ENCODE measurements around the gene P4HTM.
"Not testable (repeated sequence)": the region's sequence is repeated elsewhere in the genome, so short reads cannot be mapped to it uniquely, and the experiment has no call there.

Gene P4HTM

DNA sequence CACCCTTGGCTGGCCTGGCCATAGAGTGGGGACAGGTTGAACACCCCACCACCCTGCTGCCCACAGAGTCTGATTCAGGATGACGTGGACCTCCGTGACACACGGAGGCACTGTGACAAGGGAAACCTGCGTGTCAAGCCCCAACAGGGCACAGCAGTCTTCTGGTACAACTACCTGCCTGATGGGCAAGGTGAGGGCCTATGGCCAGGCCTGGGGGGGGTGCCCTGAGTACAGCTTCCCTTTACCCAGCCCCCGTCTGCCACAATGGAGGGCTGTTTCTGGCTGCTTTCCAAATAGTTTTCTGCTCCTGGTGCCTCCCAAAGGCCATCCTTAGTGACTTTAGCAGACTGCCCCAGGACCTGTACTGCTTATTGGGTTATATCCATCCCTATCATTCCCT lies 16.0 kb downstream of the P4HTM start:
- H3K4me3 ChIP-seq (ENCODE audit: low read depth, low read length): peak overlapping the region; percentile 97
- TF ChIP-seq CTCF (IDR thresholded peaks at IDR 0.05; ENCODE audit: insufficient read depth, low read length, missing control alignments): no peak
- DNase-seq (ENCODE audit: low read depth, low spot score): no peak
- ChIA-PET CTCF (interaction anchor here (2.5 to 6.7 kb wide), 4 partner anchors 10 to 18 kb away, joined by 13 to 95 read pairs (median 38); partner anchors contain the start of genes DALRD3, NDUFAF3 and P4HTM), POLR2A (interaction anchor here (0.6 to 3.8 kb wide), 5 partner anchors 11 to 88 kb away, joined by 3 to 70 read pairs (median 33); partner anchors contain the start of genes DALRD3, NDUFAF3, P4HTM and QRICH1)

GRCh38 chr3:49006408-49007067 lies 16.5 kb downstream of the P4HTM start:
- DNase-seq (ENCODE audit: low read depth, low spot score): no peak
- ChIA-PET POLR2A (interaction anchor here (0.6 to 3.8 kb wide), 11 partner anchors 11 to 88 kb away, joined by 3 to 70 read pairs (median 8); partner anchors contain the start of genes ARIH2, DALRD3, IMPDH2 and NDUFAF3), CTCF (interaction anchor here (0.9 to 6.7 kb wide), 7 partner anchors 10 to 268 kb away, joined by 3 to 95 read pairs (median 13); partner anchors contain the start of genes DALRD3, NDUFAF3 and P4HTM)

GRCh38 chr3:49007068-49007770 lies 17.2 kb downstream of the P4HTM start, which contains the start of gene WDR6:
Gene WDR6 (plus strand): TSS chr3:49007391. CDS start chr3:49007432, 41 bp downstream.
- H3K4me3 ChIP-seq (ENCODE audit: low read depth, low read length): peak within 1 kb of the TSS; percentile 97
- CTCF ChIA-PET: interaction anchor here (0.9 to 6.7 kb wide), 8 partner anchors 11 to 268 kb away, joined by 3 to 95 read pairs (median 10); partner anchors contain the start of genes DALRD3, NDUFAF3 and P4HTM
- POLR2A ChIA-PET: interaction anchor here (0.6 to 3.8 kb wide), 12 partner anchors 10 to 137 kb away, joined by 3 to 70 read pairs (median 8); partner anchors contain the start of genes ARIH2, DALRD3, IMPDH2 and NDUFAF3
- DNase-seq (ENCODE audit: low read depth, low spot score): peak; percentile 83
- TF ChIP-seq CTCF (IDR thresholded peaks at IDR 0.05; ENCODE audit: insufficient read depth, low read length, missing control alignments): peak; percentile 44

More at GRCh38 chr3:49006408-49007067, 16.5 kb downstream of the P4HTM start:
- TF ChIP-seq CTCF (IDR thresholded peaks at IDR 0.05; ENCODE audit: insufficient read depth, low read length, missing control alignments): no peak
- H3K4me3 ChIP-seq (ENCODE audit: low read depth, low read length): peak overlapping the region; percentile 97

GRCh38 chr3:49007771-49008528 lies 17.9 kb downstream of the P4HTM start:
- ChIA-PET POLR2A (interaction anchor here (0.6 to 3.8 kb wide), 12 partner anchors 9 to 137 kb away, joined by 3 to 70 read pairs (median 8); partner anchors contain the start of genes ARIH2, DALRD3, IMPDH2 and NDUFAF3), CTCF (interaction anchor here (0.9 to 6.7 kb wide), 8 partner anchors 11 to 272 kb away, joined by 3 to 95 read pairs (median 8); partner anchors contain the start of genes DALRD3, NDUFAF3 and P4HTM)
- DNase-seq (ENCODE audit: low read depth, low spot score): no peak
- peak overlapping the region; percentile 97 for H3K4me3 ChIP-seq (ENCODE audit: low read depth, low read length)
- no peak for TF ChIP-seq CTCF (IDR thresholded peaks at IDR 0.05; ENCODE audit: insufficient read depth, low read length, missing control alignments)

DNA sequence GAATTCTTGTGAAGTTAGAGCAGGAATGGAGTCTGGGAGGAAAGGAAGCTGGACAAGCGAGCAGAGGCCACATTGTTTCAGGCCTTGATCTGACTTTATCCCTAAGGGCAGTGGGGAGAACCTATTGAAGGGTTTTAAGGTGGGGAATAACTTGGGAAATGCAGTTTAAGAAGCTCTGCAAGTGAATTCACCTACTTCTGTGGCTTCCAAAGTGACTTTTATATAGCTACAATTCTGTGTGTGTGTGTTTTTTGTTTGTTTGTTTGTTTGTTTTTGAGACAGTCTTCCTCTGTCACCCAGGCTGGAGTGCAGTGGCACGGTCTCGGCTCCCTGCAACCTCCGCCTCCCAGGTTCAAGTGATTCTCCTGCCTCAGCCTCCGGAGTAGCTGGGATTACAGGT lies 18.6 kb downstream of the P4HTM start:
- H3K4me3 ChIP-seq (ENCODE audit: low read depth, low read length): peak overlapping the region; percentile 97
- not testable (repeated sequence) for DNase-seq (ENCODE audit: low read depth, low spot score)
- ChIA-PET CTCF (interaction anchor here (1.2 to 6.7 kb wide), 4 partner anchors 10 to 273 kb away, joined by 3 to 95 read pairs (median 38); partner anchors contain the start of genes DALRD3, NDUFAF3 and P4HTM), POLR2A (interaction anchor here (1.5 to 3.8 kb wide), 3 partner anchors 9 to 21 kb away, joined by 4 to 70 read pairs (median 51); partner anchors contain the start of genes DALRD3, IMPDH2 and NDUFAF3)

All from AG04449 (cell line).